ENCODE data around the gene HOXB9.

GRCh38 chr17:48611681-48612455 lies 14.3 kb downstream of the HOXB9 start:
- TF ChIP-seq CTCF (IDR thresholded peaks at IDR 0.05; ENCODE audit: insufficient read depth, low read length) (no peak), POLR2AphosphoS5 (IDR thresholded peaks at IDR 0.05; ENCODE audit: low read depth) (no peak), GABPA (IDR thresholded peaks at IDR 0.05; ENCODE audit: low read depth) (no peak), REST (IDR thresholded peaks at IDR 0.05; ENCODE audit: insufficient replicate concordance, low read depth) (no peak)
